Urinary bladder (tissue), 4 donors: ENCODE results near the gene RPS6KA5. TPM values are rescaled to one million over a fixed set of nuclear protein-coding genes. Genes with fewer than 3 reads are reported as not detected.
"Not testable (repeated sequence)": the region's sequence is repeated elsewhere in the genome, so short reads cannot be mapped to it uniquely, and the experiment has no call there.

Source experiments
- DNase-seq: peaks from one replicate; pipeline ENCODE4 v3.0.0-alpha.2; 2015; ENCODE audit errors: extremely low spot score
- H3K27ac ChIP-seq: one replicate; pipeline ENCODE4 v1.5.1; 2013; ENCODE audit warnings: low read depth, mild to moderate bottlenecking, moderate library complexity
- H3K36me3 ChIP-seq: one replicate; pipeline ENCODE4 v1.6.1; 2013; ENCODE audit warnings: mild to moderate bottlenecking, moderate library complexity; ENCODE audit not compliant: insufficient read depth
- H3K4me1 ChIP-seq: one replicate; pipeline ENCODE4 v1.6.1; 2013; ENCODE audit warnings: mild to moderate bottlenecking, moderate library complexity; ENCODE audit not compliant: insufficient read depth
- H3K4me3 ChIP-seq: one replicate; pipeline ENCODE4 v1.5.1; 2013; ENCODE audit warnings: low read depth, low read length
- WGBS: extraction: QIAGEN DNeasy Blood & Tissue Kit; methylation state at CpG from one replicate; pipeline ENCODE4 v1.1.7; 2013; 5-methylcytosine and 5-hydroxymethylcytosine counted together
- polyA plus RNA-seq: library from polyadenylated mRNA; stranded (reverse); fragments of 200-250 nt; gene quantifications from one replicate; pipeline ENCODE4 v1.2.3, GENCODE V29; 2013
- total RNA-seq: library from RNA; depleted of rRNA; stranded (reverse); fragments of >200 nt; gene quantifications from one replicate; pipeline ENCODE4 v1.2.3, GENCODE V29; 2014
- donor health status: healthy with polysubstance abuse.
- donor health status: healthy.

RPS6KA5 gene
- 19.8 TPM for total RNA-seq
- polyA plus RNA-seq, result 13.4 TPM

GRCh38 chr14:91060351-91061055, at the start of gene RPS6KA5:
RPS6KA5 (minus strand) TSS chr14:91060641; CDS start chr14:91060434, 207 bp downstream.
- under 1% methylated on average over 71 of the region's 71 CpGs for WGBS
- H3K27ac ChIP-seq, result peak within 1 kb of the TSS; percentile 94
- H3K36me3 ChIP-seq, result no peaks in the 10 kb centered on the region
- H3K4me1 ChIP-seq, result no peaks in the 10 kb centered on the region
- DNase-seq, result peak; percentile 100
- peak within 1 kb of the TSS; percentile 84 for H3K4me3 ChIP-seq

- WGBS, result 65% methylated on average over 7 of the region's 7 CpGs
- Histone ChIP-seq H3K4me3 (no peak overlapping the region), H3K4me1 (no peaks in the 10 kb centered on the region), H3K36me3 (no peaks in the 10 kb centered on the region), H3K27ac (peak overlapping the region; percentile 27)
- no peak for DNase-seq
Measured at GRCh38 chr14:91108941-91109611, 48.6 kb upstream of the RPS6KA5 start.

DNA sequence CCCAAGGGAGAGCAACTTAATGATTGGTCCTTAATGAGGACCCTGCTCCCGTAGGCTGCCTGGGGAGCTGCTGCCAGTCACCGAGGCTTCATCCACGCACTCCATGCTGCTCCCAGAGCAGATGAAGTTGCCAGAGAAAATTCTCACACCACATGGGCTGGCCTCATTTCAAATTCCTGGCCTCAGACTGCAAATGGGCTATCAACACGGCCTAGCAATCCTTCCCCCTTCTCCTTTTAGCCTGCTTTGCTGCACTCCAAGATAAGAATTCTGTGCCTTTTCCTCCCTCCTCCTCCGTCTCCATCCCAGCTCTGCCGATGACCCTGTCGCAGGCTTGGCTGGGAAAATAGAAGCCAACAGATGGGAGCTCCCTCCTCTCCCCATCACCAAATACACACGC, 42.7 kb upstream of the RPS6KA5 start:
- no peak for DNase-seq
- no peak overlapping the region for H3K4me3 ChIP-seq
- 34% methylated on average over 8 of the region's 8 CpGs for WGBS
- H3K36me3 ChIP-seq, result no peaks in the 10 kb centered on the region
- no peak overlapping the region for H3K27ac ChIP-seq
- H3K4me1 ChIP-seq, result no peaks in the 10 kb centered on the region

DNA sequence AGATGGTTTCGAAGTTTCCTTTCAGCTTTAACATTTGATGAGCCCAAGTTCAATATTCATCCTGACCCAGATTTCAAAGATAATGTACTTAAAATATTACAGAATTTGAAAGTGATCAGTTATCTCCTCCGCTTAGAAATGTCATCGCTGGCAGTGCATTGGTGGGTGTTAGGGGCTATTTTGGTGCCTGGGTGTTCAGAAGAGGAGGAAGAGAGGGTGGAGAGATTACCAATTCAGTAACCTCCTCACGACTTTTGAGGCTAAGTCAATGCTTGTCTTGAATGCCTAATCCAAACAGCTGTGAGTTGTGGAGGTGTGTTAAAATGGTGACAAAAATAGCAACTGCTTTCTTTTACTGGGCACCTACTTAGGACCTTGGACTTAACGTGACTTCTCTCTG, 39.7 kb upstream of the RPS6KA5 start:
- Histone ChIP-seq H3K4me1 (no peaks in the 10 kb centered on the region), H3K27ac (no peak overlapping the region), H3K4me3 (no peak overlapping the region), H3K36me3 (no peaks in the 10 kb centered on the region)
- 86% methylated on average over 5 of the region's 5 CpGs for WGBS
- no peak for DNase-seq

- 72% methylated on average over 3 of the region's 3 CpGs for WGBS
Measured at GRCh38 chr14:91098591-91098990, 38.1 kb upstream of the RPS6KA5 start.

DNA sequence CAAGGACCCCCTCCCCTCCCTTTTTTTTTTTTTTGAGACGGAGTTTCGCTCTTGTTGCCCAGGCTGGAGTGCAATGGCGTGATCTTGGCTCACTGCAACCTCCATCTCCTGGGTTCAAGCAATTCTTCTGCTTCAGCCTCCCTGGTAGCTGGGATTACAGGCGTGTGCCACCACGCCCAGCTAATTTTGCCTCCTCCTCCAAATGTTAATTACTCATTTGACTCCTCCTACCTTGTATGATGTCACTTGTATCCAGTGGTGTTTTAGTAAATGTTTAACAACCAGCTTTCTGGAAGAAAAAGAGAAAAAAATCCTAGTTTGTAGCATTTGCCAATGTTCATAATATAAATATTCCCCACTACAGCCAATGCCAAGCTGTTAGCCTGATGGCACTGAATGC, 37.2 kb upstream of the RPS6KA5 start:
- H3K36me3 ChIP-seq, DNase-seq, H3K27ac ChIP-seq, H3K4me1 ChIP-seq, H3K4me3 ChIP-seq: not testable (repeated sequence)
- WGBS, result 88% methylated on average over 5 of the region's 5 CpGs

More at GRCh38 chr14:91098591-91098990, 38.1 kb upstream of the RPS6KA5 start:
- no peak overlapping the region for H3K4me3 ChIP-seq
- no peaks in the 10 kb centered on the region for H3K36me3 ChIP-seq
- DNase-seq, result no peak
- no peaks in the 10 kb centered on the region for H3K4me1 ChIP-seq
- H3K27ac ChIP-seq, result no peak overlapping the region

DNA sequence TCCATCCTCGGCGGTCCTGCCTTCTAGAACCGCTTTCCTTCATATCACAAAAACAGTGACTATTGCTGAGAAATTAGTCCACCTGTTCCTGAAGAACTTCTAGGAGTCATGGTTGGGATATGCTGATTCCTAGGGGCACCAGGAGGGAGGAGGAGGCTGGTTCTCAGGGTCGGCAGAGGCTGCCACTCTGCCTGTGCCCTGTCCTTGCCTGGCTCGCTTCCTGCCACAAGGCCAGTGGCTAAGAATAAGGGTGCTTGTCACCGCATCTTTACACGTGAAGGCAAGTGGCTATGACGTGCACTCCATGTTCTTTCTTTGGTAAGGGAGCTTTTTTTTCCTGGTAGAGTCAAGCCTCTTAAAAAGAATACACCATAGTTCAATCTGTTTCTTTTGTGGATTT, 34.7 kb upstream of the RPS6KA5 start:
- Histone ChIP-seq H3K4me3 (no peak overlapping the region), H3K36me3 (no peaks in the 10 kb centered on the region), H3K27ac (no peak overlapping the region), H3K4me1 (no peaks in the 10 kb centered on the region)
- 82% methylated on average over 8 of the region's 8 CpGs for WGBS
- no peak for DNase-seq

DNA sequence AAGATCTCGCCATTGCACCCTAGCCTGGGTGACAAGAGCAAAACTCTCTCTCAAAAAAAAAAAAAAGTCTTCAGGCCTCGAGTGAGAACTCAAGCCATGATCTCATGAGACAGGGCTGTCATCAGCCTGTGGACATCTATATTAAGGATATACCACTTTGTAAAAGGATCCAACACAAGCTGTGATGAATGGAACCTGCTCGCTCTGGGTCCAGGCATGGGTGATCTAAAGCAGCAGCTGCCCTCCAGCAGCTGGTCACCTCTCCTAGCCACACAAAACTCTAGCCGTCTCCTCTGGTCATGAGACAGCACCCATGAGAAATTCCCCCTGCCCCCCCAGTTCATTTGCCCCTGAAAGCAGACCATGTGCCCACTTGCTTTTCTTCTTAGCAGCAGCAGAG, 34.3 kb upstream of the RPS6KA5 start:
- DNase-seq, result no peak
- H3K36me3 ChIP-seq, result no peaks in the 10 kb centered on the region
- H3K27ac ChIP-seq, result no peak overlapping the region
- WGBS, result 90% methylated on average over 4 of the region's 4 CpGs
- no peak overlapping the region for H3K4me3 ChIP-seq
- H3K4me1 ChIP-seq, result no peaks in the 10 kb centered on the region

GRCh38 chr14:91093743-91094472, 33.5 kb upstream of the RPS6KA5 start:
- not testable (repeated sequence) for H3K4me3 ChIP-seq, H3K27ac ChIP-seq, DNase-seq, H3K36me3 ChIP-seq, H3K4me1 ChIP-seq
- 96% methylated on average over 14 of the region's 14 CpGs for WGBS

DNA sequence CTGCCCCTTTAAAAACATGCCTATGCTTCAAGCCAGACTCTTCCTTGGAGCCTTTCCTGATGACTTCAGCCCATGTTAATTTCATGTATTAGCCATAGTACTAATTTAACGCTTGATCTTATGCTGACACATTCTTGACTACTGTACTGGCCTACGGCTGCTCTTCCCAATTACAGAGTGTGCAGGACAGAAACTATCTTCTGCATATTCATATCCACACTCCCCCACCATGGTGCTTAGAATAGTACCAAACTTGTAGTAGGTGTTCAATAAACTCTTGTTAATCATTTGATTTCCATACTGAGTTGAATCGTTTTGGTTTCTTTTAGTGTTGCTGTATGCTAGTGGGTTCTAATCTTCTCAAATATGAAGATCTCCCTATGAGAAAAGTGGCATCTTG, 31.6 kb upstream of the RPS6KA5 start:
- Histone ChIP-seq H3K27ac (no peak overlapping the region), H3K4me3 (no peak overlapping the region), H3K4me1 (no peaks in the 10 kb centered on the region), H3K36me3 (no peaks in the 10 kb centered on the region)
- no peak for DNase-seq
- WGBS, result 95% methylated on average over 3 of the region's 3 CpGs

- H3K4me3 ChIP-seq, result no peak overlapping the region
- no peaks in the 10 kb centered on the region for H3K36me3 ChIP-seq
- H3K4me1 ChIP-seq, result no peaks in the 10 kb centered on the region
- whole genome bisulfite sequencing, result 98% methylated on average over 1 of the region's 1 CpG
- no peak overlapping the region for H3K27ac ChIP-seq
- DNase-seq, result no peak
Measured at GRCh38 chr14:91090743-91091142, 30.3 kb upstream of the RPS6KA5 start.

DNA sequence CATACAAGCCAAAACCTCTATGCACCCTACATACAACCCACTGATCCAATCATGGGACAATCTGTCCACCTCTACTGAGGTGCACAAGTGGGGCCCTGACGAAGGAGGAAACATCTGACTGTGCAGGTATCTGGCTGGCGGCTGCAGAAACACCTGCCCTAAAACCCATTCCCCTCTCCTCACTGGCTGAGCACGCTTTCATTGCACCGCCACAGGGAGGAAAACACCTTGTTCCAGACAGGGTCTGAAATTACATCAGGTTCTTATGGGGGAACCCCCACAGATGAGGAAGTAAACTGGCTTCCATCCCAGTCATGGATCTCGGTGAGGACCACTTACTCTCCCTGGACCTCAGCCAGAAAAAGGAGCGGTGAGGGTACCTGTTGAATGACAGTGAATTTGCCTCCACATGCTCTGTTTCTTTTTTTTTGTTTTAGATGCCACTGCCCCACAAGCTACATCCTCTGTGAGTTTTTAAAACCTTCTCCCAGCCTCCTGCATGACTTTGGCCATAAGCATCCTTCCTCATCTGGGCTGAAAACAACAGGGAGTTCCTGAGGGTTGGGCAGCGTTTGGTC, 29.6 kb upstream of the RPS6KA5 start:
- H3K4me3 ChIP-seq, result no peak overlapping the region
- H3K4me1 ChIP-seq, result no peaks in the 10 kb centered on the region
- no peak for DNase-seq
- WGBS, result 91% methylated on average over 7 of the region's 7 CpGs
- no peaks in the 10 kb centered on the region for H3K36me3 ChIP-seq
- no peak overlapping the region for H3K27ac ChIP-seq

GRCh38 chr14:91088585-91089235, 28.3 kb upstream of the RPS6KA5 start:
- Histone ChIP-seq H3K4me3 (no peak overlapping the region), H3K27ac (no peak overlapping the region), H3K36me3 (no peaks in the 10 kb centered on the region), H3K4me1 (no peaks in the 10 kb centered on the region)
- WGBS, result 89% methylated on average over 5 of the region's 5 CpGs
- no peak for DNase-seq
